22Rv1 (cell line): ENCODE data around the gene PARD3B.

Experiments used
- ZFX ChIP-seq: fragments of 450-650 bp; IDR thresholded peaks from 2 replicates; pipeline ENCODE4 v1.6.1; 2017; ENCODE audit warnings: antibody characterized with exemption, borderline replicate concordance
- TF ChIP-seq, protein P1 (sequence below): fragments of 450-650 bp; IDR thresholded peaks from 2 replicates; pipeline ENCODE4 v1.5.1; 2017; ENCODE audit warnings: mild to moderate bottlenecking

DNA sequence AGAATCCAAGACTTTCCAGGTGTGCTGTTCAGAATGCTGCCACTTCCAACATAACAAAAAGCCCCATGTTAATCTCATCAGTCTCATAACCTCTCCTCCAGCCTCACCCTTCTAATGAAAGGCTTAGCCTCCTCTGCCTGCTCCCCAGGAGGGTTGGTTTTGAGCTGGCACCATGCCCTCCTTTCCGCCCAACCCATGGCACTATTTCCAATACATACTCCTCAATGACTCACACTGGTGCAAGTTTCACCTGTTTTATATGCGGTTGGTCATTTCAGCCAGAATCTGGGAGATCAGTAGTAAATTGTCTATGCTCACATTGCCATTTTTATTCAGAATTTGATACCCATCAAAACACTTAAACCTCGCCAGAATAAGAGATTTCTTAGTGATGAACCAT is 979.4 kb downstream of the PARD3B start:
- TF ChIP-seq, protein P1, sequence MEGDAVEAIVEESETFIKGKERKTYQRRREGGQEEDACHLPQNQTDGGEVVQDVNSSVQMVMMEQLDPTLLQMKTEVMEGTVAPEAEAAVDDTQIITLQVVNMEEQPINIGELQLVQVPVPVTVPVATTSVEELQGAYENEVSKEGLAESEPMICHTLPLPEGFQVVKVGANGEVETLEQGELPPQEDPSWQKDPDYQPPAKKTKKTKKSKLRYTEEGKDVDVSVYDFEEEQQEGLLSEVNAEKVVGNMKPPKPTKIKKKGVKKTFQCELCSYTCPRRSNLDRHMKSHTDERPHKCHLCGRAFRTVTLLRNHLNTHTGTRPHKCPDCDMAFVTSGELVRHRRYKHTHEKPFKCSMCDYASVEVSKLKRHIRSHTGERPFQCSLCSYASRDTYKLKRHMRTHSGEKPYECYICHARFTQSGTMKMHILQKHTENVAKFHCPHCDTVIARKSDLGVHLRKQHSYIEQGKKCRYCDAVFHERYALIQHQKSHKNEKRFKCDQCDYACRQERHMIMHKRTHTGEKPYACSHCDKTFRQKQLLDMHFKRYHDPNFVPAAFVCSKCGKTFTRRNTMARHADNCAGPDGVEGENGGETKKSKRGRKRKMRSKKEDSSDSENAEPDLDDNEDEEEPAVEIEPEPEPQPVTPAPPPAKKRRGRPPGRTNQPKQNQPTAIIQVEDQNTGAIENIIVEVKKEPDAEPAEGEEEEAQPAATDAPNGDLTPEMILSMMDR: no peak
- no peak for TF ChIP-seq ZFX
